ENCODE results near the gene MSLN. TPM values are rescaled to one million over a fixed set of nuclear protein-coding genes. Genes with fewer than 3 reads are reported as not detected.

Gene MSLN
- total RNA-seq, 4 donors from 2014 or later, result 0.44 to 0.82 TPM; not detected in 2

DNA sequence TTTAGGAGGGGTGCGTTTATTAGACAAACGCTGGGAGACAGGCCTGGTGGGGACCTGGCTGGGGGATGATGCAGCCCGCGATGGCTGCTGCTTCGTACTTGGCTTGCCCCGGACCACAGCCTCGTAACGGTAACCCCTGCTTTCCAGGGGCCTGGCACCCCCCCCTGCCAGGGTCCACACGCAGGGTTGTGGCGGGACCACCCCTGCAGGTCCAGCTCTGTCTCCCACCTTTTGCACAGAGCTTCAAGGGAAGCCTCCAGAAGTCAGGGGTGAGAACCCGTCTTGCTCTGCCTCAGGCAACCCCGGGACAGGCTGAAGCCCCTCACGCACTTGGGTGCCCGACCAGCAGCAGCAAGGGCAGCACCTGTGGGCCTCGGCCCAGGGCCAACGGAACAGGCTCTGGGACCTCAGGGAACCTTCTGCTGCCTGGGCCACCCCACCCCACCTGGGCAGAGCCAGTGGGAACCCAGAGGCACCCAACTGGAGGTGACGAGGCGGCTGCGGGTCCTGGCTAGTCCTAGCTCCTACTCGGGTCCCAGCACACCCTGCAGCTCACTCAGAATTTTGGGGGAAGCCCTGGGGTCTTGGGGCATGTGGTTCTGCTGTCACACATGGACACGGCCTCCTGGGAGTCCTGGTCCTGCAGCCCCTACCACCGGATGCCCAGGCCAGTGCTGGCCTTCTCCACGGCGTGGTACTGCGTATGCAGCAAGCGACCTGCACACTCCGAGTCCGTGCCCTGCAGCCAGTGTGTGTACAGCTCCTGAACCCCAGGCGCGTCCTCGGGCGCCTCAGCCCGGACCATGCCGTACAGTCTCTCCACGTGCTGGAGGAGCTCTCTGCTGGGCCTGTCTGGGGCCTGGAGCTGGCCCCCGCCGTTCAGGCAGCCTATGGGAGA is 30.5 kb upstream of the MSLN start:
- TF ChIP-seq CTCF (IDR thresholded peaks at IDR 0.05; ENCODE audit: low read depth), result no peak

DNA sequence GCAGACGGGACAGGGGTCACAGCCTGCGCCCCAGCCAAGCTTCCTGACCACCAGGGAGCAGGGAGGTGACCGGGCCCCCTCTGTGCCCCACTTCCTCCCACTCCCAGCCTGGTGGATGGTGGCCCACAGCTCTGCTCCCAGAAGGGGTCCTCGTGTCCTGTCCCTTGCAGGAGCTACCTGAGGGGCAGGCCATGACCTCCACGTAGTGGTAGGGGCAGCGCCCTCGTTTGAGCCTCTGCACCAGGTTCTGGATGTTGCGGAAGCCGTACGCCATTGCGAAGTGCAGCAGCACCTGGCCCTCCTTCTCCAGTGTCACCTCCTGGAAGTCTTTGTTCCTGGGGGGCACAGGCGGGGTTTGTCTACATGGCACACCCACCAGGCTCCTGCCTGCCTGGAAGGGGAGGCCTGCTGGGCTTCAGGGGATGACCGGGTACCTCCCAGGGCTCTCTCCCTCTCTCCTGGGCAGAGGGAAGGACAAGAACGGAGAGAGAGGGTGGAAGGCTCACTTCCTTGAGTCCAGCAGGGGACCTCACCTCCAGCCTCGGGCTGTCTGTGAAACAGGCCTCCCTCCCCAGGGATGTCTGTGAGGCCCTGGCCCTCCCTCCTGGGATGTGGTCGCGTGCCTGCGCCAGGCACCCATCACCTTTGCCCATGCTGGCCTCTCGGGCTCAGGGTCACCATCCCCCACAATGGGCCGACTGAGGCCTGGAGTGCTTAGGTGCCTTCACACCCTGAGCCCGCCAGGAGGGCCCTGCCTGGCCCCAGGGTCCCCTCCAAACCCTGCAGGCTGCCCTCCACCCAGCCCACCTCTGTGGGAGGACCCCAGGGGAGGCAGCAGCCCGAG is 29.6 kb upstream of the MSLN start:
- TF ChIP-seq CTCF (IDR thresholded peaks at IDR 0.05; ENCODE audit: low read depth), result no peak

GRCh38 chr16:732332-732731 is 28.2 kb upstream of the MSLN start:
- TF ChIP-seq CTCF (IDR thresholded peaks at IDR 0.05; ENCODE audit: low read depth), result no peak

DNA sequence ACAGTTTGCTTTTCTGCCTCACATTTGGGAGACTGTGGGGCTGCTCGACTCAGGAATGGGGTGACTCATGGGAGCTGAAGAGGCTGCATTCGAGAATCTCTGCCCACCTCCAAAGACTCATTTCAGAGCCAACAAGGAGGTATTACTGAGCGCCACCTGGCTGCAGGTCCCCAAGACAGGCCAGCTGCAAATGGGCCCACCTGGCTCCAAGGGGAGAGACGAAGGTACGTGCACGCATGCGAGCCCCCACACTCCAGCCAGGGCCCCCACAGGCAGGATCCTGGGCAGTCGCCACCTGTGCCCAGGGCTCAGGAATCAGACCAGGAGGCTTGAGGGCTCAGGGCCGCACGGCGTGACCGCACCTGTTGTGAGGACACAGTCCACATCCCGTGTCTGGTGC is 27.6 kb upstream of the MSLN start:
- no peak for TF ChIP-seq CTCF (IDR thresholded peaks at IDR 0.05; ENCODE audit: low read depth)

DNA sequence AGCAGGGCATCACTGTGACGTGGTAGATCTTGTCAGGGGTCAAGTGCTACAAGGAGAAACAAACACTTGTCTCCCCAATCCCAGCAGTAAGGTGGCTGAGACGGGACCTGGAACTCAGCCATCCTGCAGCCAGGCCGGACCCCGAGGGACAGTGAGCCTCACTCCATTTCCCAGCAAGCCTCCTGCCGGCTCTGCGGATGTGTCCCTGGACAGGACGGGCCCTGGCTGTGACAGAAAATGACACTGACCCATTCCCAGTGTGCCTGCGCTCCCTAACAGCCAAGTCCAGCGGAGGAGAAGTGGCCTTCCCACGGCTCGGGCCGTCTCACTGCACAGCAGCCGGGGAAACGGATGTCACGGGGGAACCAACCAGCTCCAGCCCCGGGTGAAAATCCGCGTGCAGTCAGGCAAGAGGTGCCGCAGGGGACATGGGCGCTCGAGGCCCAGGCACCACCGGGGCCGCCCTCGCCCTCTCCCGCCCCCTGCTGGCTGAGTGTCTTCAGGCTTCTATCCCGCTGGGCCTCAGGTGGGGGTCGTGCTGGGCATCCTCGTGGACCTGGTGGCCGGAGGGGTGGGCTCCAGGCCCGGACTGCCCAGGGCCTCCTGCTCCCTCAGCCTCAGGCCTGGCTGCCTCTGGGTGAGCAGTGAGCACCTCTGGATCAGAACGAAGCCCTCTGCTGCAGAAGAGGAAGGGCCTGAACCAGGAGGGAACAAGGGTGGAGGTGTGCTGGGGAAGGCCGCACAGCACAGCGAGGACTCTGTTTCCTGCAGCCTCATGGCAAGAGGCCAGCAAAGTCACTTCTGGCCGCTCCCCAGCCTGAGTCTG is 26.9 kb upstream of the MSLN start:
- no peak for TF ChIP-seq CTCF (IDR thresholded peaks at IDR 0.05; ENCODE audit: low read depth)

- no peak for TF ChIP-seq CTCF (IDR thresholded peaks at IDR 0.05; ENCODE audit: low read depth)
Measured at GRCh38 chr16:734208-734980, 26.1 kb upstream of the MSLN start.
